ENCODE data around the gene ALDH7A1.
"Not testable (repeated sequence)": the region's sequence is repeated elsewhere in the genome, so short reads cannot be mapped to it uniquely, and the experiment has no call there.

The ALDH7A1 gene

GRCh38 chr5:126628102-126628501 lies 33.1 kb upstream of the ALDH7A1 start:
- DNase-seq (ENCODE audit: low read depth), result no peak
- H3K4me3 ChIP-seq (ENCODE audit: low read length), result no peak overlapping the region
- TF ChIP-seq, protein P1, sequence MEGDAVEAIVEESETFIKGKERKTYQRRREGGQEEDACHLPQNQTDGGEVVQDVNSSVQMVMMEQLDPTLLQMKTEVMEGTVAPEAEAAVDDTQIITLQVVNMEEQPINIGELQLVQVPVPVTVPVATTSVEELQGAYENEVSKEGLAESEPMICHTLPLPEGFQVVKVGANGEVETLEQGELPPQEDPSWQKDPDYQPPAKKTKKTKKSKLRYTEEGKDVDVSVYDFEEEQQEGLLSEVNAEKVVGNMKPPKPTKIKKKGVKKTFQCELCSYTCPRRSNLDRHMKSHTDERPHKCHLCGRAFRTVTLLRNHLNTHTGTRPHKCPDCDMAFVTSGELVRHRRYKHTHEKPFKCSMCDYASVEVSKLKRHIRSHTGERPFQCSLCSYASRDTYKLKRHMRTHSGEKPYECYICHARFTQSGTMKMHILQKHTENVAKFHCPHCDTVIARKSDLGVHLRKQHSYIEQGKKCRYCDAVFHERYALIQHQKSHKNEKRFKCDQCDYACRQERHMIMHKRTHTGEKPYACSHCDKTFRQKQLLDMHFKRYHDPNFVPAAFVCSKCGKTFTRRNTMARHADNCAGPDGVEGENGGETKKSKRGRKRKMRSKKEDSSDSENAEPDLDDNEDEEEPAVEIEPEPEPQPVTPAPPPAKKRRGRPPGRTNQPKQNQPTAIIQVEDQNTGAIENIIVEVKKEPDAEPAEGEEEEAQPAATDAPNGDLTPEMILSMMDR (conservative IDR thresholded peaks at IDR 0.05; ENCODE audit: low read length), result no peak

DNA sequence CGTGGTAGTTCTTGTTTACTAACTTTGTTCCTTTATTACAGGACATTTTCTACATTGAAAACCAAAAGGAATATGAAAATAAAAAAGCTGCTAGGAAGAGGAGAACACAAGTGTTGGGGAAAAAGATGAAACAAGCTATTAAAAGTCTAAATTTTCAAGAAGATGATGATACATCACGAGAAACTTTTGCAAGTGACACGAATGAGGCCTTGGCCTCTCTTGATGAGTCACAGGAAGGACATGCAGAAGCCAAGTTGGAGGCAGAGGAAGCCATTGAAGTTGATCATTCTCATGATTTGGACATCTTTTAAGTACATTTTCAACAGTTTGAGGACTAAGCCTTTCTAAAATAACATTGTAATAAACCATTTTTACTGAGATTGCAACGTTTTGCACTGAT lies 29.5 kb upstream of the ALDH7A1 start:
- no peak overlapping the region for H3K4me3 ChIP-seq (ENCODE audit: low read length)
- TF ChIP-seq, protein P1 (conservative IDR thresholded peaks at IDR 0.05; ENCODE audit: low read length), result no peak
- DNase-seq (ENCODE audit: low read depth), result peak; percentile 91

- TF ChIP-seq, protein P1 (conservative IDR thresholded peaks at IDR 0.05; ENCODE audit: low read length), result no peak
- no peak for DNase-seq (ENCODE audit: low read depth)
- H3K4me3 ChIP-seq (ENCODE audit: low read length), result no peak overlapping the region
Observed at GRCh38 chr5:126619781-126620180, 24.8 kb upstream of the ALDH7A1 start.

- H3K4me3 ChIP-seq (ENCODE audit: low read length); DNase-seq (ENCODE audit: low read depth): not testable (repeated sequence)
Observed at GRCh38 chr5:126617603-126618002, 22.6 kb upstream of the ALDH7A1 start.

DNA sequence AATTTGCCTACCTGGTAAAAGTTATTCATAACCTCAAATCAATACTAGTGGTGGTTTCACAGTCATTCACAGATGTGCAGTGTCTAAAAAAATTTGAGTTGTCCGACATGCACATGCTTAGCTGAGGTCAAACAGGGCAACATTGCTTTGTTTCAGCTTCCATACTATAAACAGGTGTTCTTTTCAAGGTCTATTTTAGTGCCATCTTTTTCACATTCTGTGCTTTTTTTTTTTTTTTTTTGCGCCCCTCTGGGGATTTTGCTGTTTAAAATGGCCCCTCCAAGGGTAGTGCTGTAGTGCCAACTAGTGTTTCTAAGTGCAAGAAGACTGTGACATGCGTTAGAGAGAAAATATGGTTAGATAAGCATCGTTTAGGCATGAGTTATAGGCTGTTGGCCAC lies 20.3 kb upstream of the ALDH7A1 start:
- no peak for DNase-seq (ENCODE audit: low read depth)
- no peak overlapping the region for H3K4me3 ChIP-seq (ENCODE audit: low read length)
- TF ChIP-seq, protein P1 (conservative IDR thresholded peaks at IDR 0.05; ENCODE audit: low read length), result no peak

DNA sequence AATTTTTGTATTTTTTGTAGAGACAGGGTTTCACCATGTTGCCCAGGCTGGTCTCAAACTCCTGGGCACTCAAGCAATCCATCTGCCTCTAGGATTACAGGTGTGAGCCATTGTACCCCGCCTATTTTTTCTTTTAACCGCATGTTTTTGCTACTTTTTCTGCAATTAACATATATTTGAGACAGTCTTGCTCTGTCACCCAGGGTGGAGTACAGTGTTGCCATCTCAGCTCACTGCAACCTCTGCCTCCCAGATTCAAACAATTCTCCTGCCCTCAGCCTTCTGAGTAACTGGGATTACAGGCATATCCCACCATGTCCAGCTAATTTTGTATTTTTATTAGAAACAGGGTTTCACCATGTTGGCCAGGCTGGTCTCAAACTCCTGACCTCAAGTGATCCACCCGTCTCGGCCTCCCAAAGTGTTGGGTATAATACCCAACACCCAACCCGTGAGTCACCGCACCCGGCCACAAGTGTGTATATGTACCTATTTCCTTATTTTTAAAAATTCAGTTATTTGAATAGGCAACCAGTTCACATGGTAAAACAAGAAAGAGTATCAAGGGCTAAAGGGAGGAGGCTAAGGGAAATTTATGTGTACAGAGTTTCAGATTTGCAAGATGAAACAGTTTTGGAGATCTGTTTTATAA lies 19.0 kb upstream of the ALDH7A1 start:
- TF ChIP-seq, protein P1 (conservative IDR thresholded peaks at IDR 0.05; ENCODE audit: low read length), result no peak
- no peak for DNase-seq (ENCODE audit: low read depth)
- H3K4me3 ChIP-seq (ENCODE audit: low read length), result no peak overlapping the region

DNA sequence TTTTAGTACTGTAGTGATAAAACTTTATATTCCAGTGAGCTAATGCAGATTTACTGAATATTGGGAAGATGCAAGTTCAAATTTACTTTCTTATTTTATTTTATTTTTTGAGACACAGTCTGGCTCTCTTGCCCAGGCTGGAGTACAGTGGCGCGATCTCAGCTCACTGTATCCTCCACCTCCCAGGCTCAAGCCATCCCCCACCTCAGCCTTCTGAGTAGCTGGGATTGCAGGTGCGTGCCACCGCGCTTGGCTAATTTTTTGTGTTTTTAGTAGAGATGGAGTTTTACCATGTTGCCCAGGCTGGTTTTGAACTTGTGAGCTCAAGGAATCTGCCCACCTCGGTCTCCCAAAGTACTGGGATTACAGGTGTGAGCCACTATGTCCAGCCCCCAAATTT lies 15.6 kb upstream of the ALDH7A1 start:
- H3K4me3 ChIP-seq (ENCODE audit: low read length), result no peak overlapping the region
- TF ChIP-seq, protein P1 (conservative IDR thresholded peaks at IDR 0.05; ENCODE audit: low read length), result no peak
- no peak for DNase-seq (ENCODE audit: low read depth)

DNA sequence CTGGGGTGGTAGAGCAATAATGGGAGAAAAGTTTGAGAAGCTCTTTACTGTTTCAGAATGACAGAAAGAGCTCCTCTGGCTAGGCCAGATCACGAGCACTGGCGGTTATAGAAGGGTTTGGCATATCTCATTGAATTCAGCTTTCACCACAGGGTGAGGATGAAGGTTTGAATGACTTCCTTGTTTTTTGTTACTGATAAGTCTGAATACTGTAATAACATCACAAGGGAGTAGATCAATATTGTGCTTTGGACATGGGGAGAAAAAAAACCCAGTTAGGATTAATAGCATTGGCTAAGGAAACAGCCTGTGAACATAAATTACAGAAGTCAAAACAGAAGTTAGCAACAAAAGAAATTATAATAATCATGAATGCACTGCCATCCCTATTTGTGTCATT lies 15.1 kb upstream of the ALDH7A1 start:
- no peak overlapping the region for H3K4me3 ChIP-seq (ENCODE audit: low read length)
- TF ChIP-seq, protein P1 (conservative IDR thresholded peaks at IDR 0.05; ENCODE audit: low read length), result no peak
- DNase-seq (ENCODE audit: low read depth), result no peak

Measured in AG10803 (cell line).